Dendritic cell treated with granulocyte-macrophage colony-stimulating factor and Interleukin-4, amounts not matched to agents 40 ng/mL and 50 ng/mL, for 4 days (primary cell): ENCODE measurements around the gene NAALADL2.
"Not testable (repeated sequence)": the region's sequence is repeated elsewhere in the genome, so short reads cannot be mapped to it uniquely, and the experiment has no call there.

Source experiments
- H3K27ac Mint-ChIP-seq: one replicate; pipeline ENCODE4 v1.8.0; 2022; ENCODE audit warnings: mild to moderate bottlenecking, mixed read lengths
- H3K27me3 Mint-ChIP-seq: one replicate; pipeline ENCODE4 v1.8.0; 2022; ENCODE audit warnings: mild to moderate bottlenecking, mixed read lengths
- H3K36me3 Mint-ChIP-seq: one replicate; pipeline ENCODE4 v1.8.0; 2022; ENCODE audit warnings: low read depth, mixed read lengths
- H3K4me1 Mint-ChIP-seq: one replicate; pipeline ENCODE4 v1.8.0; 2022; ENCODE audit warnings: low read depth, mixed read lengths
- H3K4me3 Mint-ChIP-seq: one replicate; pipeline ENCODE4 v1.8.0; 2022; ENCODE audit warnings: mild to moderate bottlenecking, moderate library complexity, mixed read lengths
- H3K9me3 Mint-ChIP-seq: one replicate; pipeline ENCODE4 v1.8.0; 2022; ENCODE audit warnings: mixed read lengths
- intact Hi-C: fragments of 100-400 bp; cut with micrococcal nuclease; formaldehyde crosslinking; loops from one replicate; pipeline ENCODE4 v1.15.0; 2022

The NAALADL2 gene

GRCh38 chr3:175346573-175347356 is 487.6 kb downstream of the NAALADL2 start:
- H3K27me3 Mint-ChIP-seq, result no peaks in the 10 kb centered on the region
- peaks cover 12% of the 10 kb centered on the region for H3K9me3 Mint-ChIP-seq
- H3K4me1 Mint-ChIP-seq, result no peaks in the 10 kb centered on the region
- H3K4me3 Mint-ChIP-seq, result no peak overlapping the region
- H3K36me3 Mint-ChIP-seq, result no peaks in the 10 kb centered on the region
- intact Hi-C loops, result no loop called here
- H3K27ac Mint-ChIP-seq, result no peak overlapping the region

GRCh38 chr3:175349168-175349567 is 490.0 kb downstream of the NAALADL2 start:
- no peak overlapping the region for H3K4me3 Mint-ChIP-seq
- no peak overlapping the region for H3K27ac Mint-ChIP-seq
- H3K4me1 Mint-ChIP-seq, result no peaks in the 10 kb centered on the region
- no peaks in the 10 kb centered on the region for H3K36me3 Mint-ChIP-seq
- H3K27me3 Mint-ChIP-seq, result no peaks in the 10 kb centered on the region
- intact Hi-C loops, result no loop called here
- peaks cover 16% of the 10 kb centered on the region for H3K9me3 Mint-ChIP-seq

- intact Hi-C loops, result no loop called here
- Mint-ChIP-seq H3K9me3 (peaks cover 17% of the 10 kb centered on the region), H3K27me3 (no peaks in the 10 kb centered on the region), H3K36me3 (no peaks in the 10 kb centered on the region), H3K4me3 (no peak overlapping the region), H3K4me1 (no peaks in the 10 kb centered on the region), H3K27ac (no peak overlapping the region)
Measured at GRCh38 chr3:175355801-175356335, 496.7 kb downstream of the NAALADL2 start.

GRCh38 chr3:175356899-175357324 is 497.8 kb downstream of the NAALADL2 start:
- no peak overlapping the region for H3K4me3 Mint-ChIP-seq
- H3K27ac Mint-ChIP-seq, result no peak overlapping the region
- no peaks in the 10 kb centered on the region for H3K36me3 Mint-ChIP-seq
- H3K27me3 Mint-ChIP-seq, result no peaks in the 10 kb centered on the region
- H3K4me1 Mint-ChIP-seq, result no peaks in the 10 kb centered on the region
- peaks cover 12% of the 10 kb centered on the region for H3K9me3 Mint-ChIP-seq
- intact Hi-C loops, result no loop called here

- intact Hi-C loops, result no loop called here
- H3K4me1 Mint-ChIP-seq, result no peaks in the 10 kb centered on the region
- H3K36me3 Mint-ChIP-seq, result no peaks in the 10 kb centered on the region
- H3K9me3 Mint-ChIP-seq, result peaks cover 10% of the 10 kb centered on the region
- no peak overlapping the region for H3K27ac Mint-ChIP-seq
- no peaks in the 10 kb centered on the region for H3K27me3 Mint-ChIP-seq
- no peak overlapping the region for H3K4me3 Mint-ChIP-seq
Measured at GRCh38 chr3:175357758-175358157, 498.6 kb downstream of the NAALADL2 start.

- H3K36me3 Mint-ChIP-seq, result no peaks in the 10 kb centered on the region
- no peaks in the 10 kb centered on the region for H3K27me3 Mint-ChIP-seq
- no peak overlapping the region for H3K27ac Mint-ChIP-seq
- H3K4me1 Mint-ChIP-seq, result no peaks in the 10 kb centered on the region
- H3K4me3 Mint-ChIP-seq, result no peak overlapping the region
- peaks cover 10% of the 10 kb centered on the region for H3K9me3 Mint-ChIP-seq
- intact Hi-C loops, result no loop called here
Measured at GRCh38 chr3:175358935-175359334, 499.8 kb downstream of the NAALADL2 start.

- H3K4me1 Mint-ChIP-seq, H3K36me3 Mint-ChIP-seq, H3K27me3 Mint-ChIP-seq, H3K4me3 Mint-ChIP-seq, intact Hi-C loops, H3K27ac Mint-ChIP-seq, H3K9me3 Mint-ChIP-seq: not testable (repeated sequence)
Measured at GRCh38 chr3:175370426-175370825, 511.3 kb downstream of the NAALADL2 start.

- H3K4me3 Mint-ChIP-seq, H3K27ac Mint-ChIP-seq, intact Hi-C loops, H3K4me1 Mint-ChIP-seq, H3K9me3 Mint-ChIP-seq, H3K27me3 Mint-ChIP-seq, H3K36me3 Mint-ChIP-seq: not testable (repeated sequence)
Measured at GRCh38 chr3:175371187-175371586, 512.1 kb downstream of the NAALADL2 start.

GRCh38 chr3:175374705-175375104 is 515.6 kb downstream of the NAALADL2 start:
- Mint-ChIP-seq H3K4me1 (no peaks in the 10 kb centered on the region), H3K27ac (no peak overlapping the region), H3K36me3 (no peaks in the 10 kb centered on the region), H3K27me3 (no peaks in the 10 kb centered on the region), H3K9me3 (peaks cover 12% of the 10 kb centered on the region), H3K4me3 (no peak overlapping the region)
- intact Hi-C loops, result no loop called here

GRCh38 chr3:175378348-175378747 is 519.2 kb downstream of the NAALADL2 start:
- Mint-ChIP-seq H3K27me3 (no peaks in the 10 kb centered on the region), H3K4me3 (no peak overlapping the region), H3K4me1 (no peaks in the 10 kb centered on the region), H3K36me3 (no peaks in the 10 kb centered on the region), H3K9me3 (peaks cover 12% of the 10 kb centered on the region), H3K27ac (no peak overlapping the region)
- intact Hi-C loops, result no loop called here

GRCh38 chr3:175381685-175382084 is 522.6 kb downstream of the NAALADL2 start:
- no peaks in the 10 kb centered on the region for H3K36me3 Mint-ChIP-seq
- no peak overlapping the region for H3K4me3 Mint-ChIP-seq
- H3K4me1 Mint-ChIP-seq, result no peaks in the 10 kb centered on the region
- H3K9me3 Mint-ChIP-seq, result peaks cover 12% of the 10 kb centered on the region
- intact Hi-C loops, result no loop called here
- H3K27ac Mint-ChIP-seq, result no peak overlapping the region
- H3K27me3 Mint-ChIP-seq, result no peaks in the 10 kb centered on the region

GRCh38 chr3:175383371-175383770 is 524.2 kb downstream of the NAALADL2 start:
- H3K27ac Mint-ChIP-seq, result no peak overlapping the region
- H3K36me3 Mint-ChIP-seq, result no peaks in the 10 kb centered on the region
- no peaks in the 10 kb centered on the region for H3K4me1 Mint-ChIP-seq
- intact Hi-C loops, result no loop called here
- no peaks in the 10 kb centered on the region for H3K27me3 Mint-ChIP-seq
- H3K4me3 Mint-ChIP-seq, result no peak overlapping the region
- peaks cover 1% of the 10 kb centered on the region for H3K9me3 Mint-ChIP-seq

GRCh38 chr3:175383813-175384212 is 524.7 kb downstream of the NAALADL2 start:
- H3K9me3 Mint-ChIP-seq, result no peaks in the 10 kb centered on the region
- no peaks in the 10 kb centered on the region for H3K27me3 Mint-ChIP-seq
- H3K4me1 Mint-ChIP-seq, result no peaks in the 10 kb centered on the region
- intact Hi-C loops, result no loop called here
- no peak overlapping the region for H3K27ac Mint-ChIP-seq
- no peak overlapping the region for H3K4me3 Mint-ChIP-seq
- no peaks in the 10 kb centered on the region for H3K36me3 Mint-ChIP-seq

GRCh38 chr3:175384569-175384968 is 525.4 kb downstream of the NAALADL2 start:
- no peaks in the 10 kb centered on the region for H3K9me3 Mint-ChIP-seq
- intact Hi-C loops, result no loop called here
- no peaks in the 10 kb centered on the region for H3K36me3 Mint-ChIP-seq
- H3K27ac Mint-ChIP-seq, result no peak overlapping the region
- no peak overlapping the region for H3K4me3 Mint-ChIP-seq
- no peaks in the 10 kb centered on the region for H3K4me1 Mint-ChIP-seq
- H3K27me3 Mint-ChIP-seq, result no peaks in the 10 kb centered on the region

GRCh38 chr3:175386630-175387029 is 527.5 kb downstream of the NAALADL2 start:
- Mint-ChIP-seq H3K9me3 (peaks cover 9% of the 10 kb centered on the region), H3K27me3 (no peaks in the 10 kb centered on the region), H3K36me3 (no peaks in the 10 kb centered on the region), H3K27ac (no peak overlapping the region), H3K4me3 (no peak overlapping the region), H3K4me1 (no peaks in the 10 kb centered on the region)
- intact Hi-C loops, result no loop called here
